GM18951 (cell line): ENCODE measurements around the gene EBF3.

ENCODE experiments used
- POLR2A ChIP-seq: IDR thresholded peaks from 4 replicates; pipeline ENCODE4 v1.6.1; 2011; ENCODE audit warnings: mild to moderate bottlenecking; ENCODE audit not compliant: insufficient read length, insufficient read depth; ENCODE audit errors: extremely low read depth
- in situ Hi-C: fragments of 300-500 bp; cut with MboI; formaldehyde crosslinking; loops from one replicate; pipeline ENCODE4 v1.12.0; 2022; ENCODE audit warnings: low sequenced_read_pairs, mixed read lengths, inconsistent platforms; ENCODE audit not compliant: unreplicated experiment

Gene EBF3

DNA sequence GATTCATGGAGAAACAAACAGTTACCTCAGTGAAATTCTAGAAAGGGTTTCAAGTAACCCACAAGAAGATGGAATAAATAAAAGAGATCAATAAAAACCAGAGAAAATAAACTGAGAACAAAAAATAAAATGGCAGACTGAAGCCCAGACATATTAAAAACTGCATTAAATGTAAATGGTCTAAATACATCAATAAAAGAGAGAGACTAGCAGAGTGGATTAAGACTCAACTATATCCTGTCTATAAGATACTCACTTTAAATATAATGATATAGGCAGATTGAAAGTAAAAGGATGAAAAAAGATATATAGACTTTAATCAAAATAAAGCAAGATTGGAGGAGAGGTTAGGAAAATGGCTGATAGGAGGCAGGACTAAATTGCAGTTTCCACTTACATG is 18.8 kb upstream of the EBF3 start:
- no peak for TF ChIP-seq POLR2A
- in situ Hi-C loops, result no loop called here

DNA sequence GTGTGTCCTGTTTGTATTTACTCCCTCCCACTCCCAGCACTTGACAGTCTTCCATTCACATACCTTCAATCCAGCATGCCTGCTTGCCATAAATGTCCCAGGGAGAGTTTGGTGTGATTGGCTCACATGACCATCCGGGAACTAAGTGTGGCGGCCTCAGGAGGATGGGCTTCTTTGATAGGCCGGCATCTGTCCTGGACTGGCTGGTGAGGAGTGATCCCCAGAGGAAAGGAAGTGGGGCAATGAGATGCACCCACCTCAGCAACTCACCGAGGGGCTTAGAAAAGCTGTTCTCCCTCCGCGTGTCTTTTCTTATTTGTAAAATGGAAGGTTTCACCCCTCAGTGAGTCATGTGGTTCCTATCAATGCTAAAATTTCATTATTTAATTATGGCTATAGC is 14.9 kb upstream of the EBF3 start:
- in situ Hi-C loops, result no loop called here
- TF ChIP-seq POLR2A, result no peak

DNA sequence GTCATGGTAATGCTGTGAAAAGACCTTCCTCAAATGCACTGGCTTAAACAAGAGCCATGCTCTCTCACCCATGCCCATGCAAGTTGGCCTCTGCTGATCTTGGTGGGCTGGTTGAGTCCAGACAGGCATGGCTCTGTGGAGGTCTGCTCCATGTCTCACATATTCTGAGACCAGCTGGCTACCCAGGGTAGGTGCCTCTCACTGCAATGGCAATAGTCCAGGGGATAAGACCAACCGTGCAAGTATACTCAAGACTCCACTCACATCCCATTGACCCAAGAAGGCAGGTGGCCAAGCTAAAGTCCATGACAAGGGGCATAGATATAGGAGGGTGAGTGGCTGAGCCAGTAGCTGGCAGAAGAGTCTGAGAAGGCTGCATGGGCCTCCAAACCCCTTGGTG is 14.2 kb upstream of the EBF3 start:
- TF ChIP-seq POLR2A, result no peak
- in situ Hi-C loops, result no loop called here

DNA sequence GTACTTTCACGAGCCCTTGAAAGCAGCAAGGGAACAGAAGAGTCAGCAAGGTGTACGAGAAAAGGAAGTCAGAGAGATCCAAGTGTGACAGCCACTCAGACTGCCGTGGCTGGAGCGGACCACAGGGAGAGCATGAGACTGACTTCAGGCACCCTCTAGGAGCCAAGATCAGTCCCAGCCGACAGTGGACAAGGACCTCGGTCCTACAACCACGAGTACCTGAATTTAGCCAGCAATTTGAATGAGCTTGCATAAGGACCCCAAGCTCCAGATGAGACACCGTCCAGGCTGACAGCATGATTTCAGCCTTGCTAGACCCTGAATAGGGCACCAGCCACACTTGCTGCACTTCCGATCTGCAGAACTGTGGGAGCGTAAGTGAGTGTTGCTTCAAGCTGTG is 13.7 kb upstream of the EBF3 start:
- TF ChIP-seq POLR2A, result no peak
- in situ Hi-C loops, result no loop called here

DNA sequence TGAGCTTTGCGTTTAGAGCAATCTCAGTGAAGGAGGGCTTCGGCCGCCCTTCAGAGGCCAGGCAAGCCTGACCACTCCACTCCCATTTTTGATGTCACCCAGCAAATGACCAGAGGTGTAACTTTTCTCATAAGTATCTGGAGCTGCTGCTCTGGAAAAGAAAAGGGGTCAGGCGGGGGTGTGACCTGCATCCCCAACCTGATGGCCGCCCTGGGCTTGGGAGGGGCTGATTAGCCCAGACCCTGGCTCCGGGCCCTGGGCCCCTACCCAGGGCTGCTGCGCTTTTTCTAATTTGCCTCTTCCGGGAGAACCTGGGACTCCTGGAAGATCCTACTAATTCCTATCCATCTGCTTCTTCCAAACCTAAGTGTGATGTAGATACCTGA is 9.6 kb upstream of the EBF3 start:
- in situ Hi-C loops, result no loop called here
- no peak for TF ChIP-seq POLR2A

DNA sequence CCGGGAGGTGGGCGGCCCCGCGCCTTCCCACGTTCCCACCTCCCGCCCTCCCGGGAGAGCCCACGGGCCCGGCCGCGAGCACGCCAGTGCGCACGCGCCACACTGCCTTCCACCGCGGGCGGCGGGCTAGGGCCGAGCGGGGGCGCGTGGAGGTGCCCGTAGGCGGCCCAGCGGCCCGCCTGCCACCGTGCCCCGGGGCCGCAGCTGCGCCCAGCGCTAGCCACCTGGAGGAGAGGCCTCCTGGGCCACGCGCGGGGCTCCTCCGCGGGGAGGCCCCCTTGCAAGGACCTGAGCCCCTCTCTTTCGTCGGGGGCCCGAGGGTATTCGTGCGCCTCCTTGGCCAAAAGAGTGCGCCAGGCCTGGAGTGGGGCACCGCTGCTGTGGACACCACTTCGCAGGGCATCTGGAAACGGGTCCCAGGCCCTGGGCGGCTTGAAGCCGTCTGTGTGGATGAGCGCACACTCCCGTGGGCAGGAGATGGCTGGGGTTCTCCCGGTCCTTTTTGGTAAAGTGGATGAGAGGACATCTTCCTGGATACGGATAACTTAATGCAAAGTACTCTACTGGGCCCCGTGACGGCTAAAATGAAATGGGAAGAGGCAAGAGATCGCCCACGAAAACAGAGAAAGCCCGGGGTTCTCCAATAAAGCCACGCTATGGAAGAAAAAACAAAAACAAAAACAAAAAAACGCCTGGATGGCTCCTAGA is 9.0 kb upstream of the EBF3 start:
- in situ Hi-C loops, result no loop called here

DNA sequence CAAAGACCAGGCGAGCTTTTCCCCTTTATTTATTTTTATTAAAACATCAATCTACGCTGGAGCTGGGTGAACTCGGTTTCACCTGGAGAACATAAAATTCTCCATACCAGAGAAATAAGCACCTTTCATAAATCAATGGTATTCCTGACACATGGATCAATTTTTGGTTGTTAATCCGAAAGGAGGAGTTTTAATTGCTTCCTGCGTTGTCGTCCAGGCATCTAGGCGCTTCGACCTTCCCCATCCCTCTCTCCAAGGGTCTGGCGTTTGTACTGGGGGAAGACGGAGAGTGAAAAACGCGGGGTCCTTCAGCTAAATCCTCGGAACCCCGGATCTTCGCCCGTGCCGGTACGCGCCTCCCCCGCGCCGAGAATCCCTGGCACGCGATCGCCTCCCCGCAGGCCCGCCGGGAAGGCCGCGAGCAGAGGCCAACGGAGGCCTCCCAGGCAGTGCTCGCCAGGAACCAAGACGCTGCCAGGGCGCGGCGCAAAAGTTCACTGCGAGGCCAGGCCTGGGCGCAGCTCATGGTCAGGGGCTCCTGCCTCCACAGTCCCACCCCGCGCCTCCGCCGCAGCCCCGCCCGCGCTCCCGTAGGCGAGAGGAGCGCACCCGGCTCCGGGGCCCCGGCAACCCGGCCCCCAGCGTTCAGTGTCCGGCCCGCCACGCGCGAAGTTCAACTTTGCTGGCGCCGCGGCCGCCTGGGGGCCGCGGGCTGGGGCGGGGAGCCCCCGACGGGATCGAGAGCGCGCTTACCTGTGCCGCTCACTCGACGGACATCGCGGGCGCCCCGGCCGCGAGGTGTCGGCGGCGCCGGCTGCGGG is 8.3 kb upstream of the EBF3 start:
- in situ Hi-C loops, result no loop called here
- no peak for TF ChIP-seq POLR2A

More for the DNA sequence above, 9.0 kb upstream of the EBF3 start:
- no peak for TF ChIP-seq POLR2A

DNA sequence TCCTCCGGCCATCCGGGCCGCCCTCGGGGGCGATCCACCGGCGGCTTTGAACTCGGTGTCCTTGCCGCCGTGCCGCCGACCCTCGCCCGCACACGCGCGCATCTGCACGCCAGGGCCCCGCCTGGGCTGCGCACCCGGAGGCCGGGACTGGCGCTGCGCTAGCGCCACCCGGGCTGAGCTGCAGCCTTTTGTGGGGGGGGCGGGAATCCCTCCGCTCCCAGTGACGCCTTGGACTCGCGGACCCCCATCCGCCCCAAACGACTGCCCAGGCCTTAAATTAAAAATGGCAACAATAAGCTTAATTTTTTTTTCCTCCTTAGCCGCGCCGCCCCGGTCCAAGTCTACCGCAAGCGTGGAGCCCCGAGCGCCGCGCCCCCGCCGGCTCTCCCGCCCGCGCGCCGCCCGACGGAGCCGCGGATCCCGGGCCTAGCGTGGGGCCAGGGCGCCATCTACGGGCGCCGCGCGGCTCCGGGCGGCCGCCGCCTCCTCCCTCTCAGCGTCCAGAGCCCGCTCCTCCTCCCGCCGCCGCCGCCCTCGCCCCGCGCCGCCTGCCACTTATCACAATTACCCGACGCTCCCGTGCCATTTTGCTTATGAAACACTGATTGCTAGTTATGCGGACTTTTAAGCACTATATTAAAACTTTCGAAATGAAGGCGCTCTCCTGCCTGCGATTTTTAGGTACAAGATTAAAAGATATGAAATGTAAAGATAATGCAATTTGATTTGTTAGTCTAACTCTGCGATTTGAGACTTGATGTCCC is 7.5 kb upstream of the EBF3 start:
- in situ Hi-C loops, result no loop called here
- no peak for TF ChIP-seq POLR2A

DNA sequence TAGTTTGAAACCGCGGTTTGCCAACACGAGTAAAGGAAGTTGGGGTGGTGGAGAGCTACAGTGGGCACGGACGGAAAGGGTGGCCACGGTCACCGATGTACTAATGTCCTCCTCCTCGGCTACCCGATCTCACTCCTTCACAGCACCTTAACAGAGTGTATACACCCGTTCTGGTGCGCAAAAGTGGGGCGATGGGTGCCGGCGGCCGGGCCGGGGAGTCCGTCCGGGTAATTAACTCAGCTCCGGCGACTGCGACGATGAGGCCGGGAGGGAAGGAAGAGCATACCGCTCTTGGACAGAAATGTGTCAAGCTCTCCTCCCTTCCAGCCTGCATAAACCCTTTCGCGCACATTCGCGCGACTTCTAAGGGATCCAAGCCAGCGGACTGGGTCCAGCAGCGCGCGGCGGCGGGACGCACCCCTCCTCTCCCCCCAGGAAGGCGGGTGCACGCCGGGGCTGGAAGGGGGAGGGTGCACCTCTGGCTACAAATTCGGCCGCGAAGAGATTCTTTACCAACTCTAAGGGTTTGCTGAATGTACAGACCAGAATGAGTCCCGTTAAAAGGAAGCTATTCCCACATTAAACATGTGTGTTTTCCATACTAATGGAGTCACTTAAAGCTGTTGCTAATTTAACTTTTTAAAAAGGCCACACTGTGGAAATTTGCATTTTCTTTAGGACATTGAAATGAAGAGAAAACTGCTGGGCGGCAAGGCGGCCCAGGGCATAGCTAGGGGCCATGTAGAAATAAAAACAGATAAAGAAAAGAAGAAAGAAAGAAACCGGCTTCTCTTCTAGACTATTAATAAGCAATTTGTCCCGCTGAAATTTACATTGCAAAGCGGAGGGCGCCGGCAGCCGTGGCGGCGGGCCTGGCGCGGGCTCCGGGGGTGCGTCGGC is 6.6 kb upstream of the EBF3 start:
- no peak for TF ChIP-seq POLR2A
- in situ Hi-C loops, result no loop called here

DNA sequence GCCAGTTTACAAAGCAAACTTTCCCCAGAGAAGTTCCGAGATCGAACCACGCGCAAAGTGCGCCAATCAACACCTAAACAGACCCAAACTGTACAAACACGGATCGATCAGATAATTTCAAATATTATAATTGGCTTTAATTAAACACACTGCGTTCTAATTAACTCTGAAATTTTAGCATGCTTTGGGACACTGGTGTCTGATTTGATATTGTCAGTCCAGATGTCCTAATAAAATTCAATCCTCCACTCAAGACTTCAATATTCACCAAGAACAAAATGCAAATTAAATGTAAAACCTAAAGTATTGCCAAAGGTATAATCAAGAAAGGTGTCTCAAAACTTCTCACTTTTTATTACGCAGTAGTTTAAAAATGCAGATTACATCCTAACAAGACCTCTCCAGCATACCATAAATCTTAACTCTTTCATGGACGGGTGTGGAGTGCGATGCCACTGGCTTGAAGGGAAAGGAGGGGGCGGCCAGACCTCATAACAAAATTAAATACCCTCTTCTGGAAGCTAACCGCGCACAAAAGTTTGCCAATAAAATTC is 5.9 kb upstream of the EBF3 start:
- in situ Hi-C loops, result no loop called here
- TF ChIP-seq POLR2A, result no peak

DNA sequence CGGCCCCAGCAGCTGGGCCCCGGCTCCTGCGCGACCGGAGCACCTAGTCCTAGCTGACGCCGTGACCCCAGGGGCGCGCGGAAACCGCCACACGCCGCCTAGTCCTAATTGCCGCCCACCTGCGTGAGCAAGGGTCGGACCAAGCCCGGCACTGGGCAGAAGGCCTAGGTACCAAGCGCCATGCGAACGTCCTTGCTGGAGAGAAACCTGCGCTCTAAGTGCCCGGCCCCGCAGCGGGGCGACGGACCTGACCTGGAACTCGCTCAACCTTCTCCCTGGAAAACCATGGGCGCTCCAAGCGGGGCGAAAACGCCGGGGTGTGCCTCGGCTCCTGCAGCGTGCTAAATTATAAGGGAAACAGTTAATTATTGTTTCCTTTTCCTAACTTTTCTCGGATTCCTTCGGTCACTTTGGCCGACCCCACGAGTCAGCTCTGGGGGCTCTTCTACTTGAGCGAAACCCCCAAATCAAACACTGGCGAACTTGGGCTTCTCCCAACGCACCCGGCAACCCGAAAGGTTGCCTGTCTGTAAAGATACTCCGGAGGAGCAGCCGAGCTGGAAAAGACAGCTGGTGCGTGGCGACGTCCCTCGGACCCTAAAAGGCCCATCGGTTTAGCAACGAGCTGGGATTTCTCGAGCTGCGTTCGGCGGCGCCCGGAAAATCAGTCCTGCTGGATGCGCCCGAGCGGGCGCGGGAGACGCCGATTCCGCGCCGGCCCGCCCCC is 5.3 kb upstream of the EBF3 start:
- no peak for TF ChIP-seq POLR2A
- in situ Hi-C loops, result no loop called here

DNA sequence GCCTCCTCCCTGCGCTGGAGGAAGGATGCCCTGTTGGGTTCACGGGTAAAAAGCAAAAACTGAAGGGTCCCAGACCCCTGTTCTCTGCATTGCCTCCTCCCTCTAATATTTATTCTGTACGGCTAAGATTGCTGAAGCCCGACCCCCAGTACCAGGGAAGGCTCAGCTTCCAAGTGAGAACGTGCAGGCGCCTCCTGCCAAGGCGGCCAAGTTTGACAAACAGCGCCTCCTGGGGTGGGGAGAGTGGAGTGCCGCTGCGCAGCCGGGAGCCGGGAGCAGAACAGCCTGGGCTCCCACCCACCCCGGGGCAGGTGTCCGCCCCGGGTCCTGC is 4.7 kb upstream of the EBF3 start:
- in situ Hi-C loops, result no loop called here
- no peak for TF ChIP-seq POLR2A
